HG02840 (cell line): ENCODE results near the gene ID3.

Experiments used
- ATAC-seq: cut with Tn5 transposase; IDR thresholded peaks from one replicate; pipeline ENCODE4 v1.9.1; 2021; ENCODE audit warnings: mild to moderate bottlenecking, moderate library complexity, moderate number of reproducible peaks; ENCODE audit not compliant: unreplicated experiment, low FRiP score

Gene ID3

DNA sequence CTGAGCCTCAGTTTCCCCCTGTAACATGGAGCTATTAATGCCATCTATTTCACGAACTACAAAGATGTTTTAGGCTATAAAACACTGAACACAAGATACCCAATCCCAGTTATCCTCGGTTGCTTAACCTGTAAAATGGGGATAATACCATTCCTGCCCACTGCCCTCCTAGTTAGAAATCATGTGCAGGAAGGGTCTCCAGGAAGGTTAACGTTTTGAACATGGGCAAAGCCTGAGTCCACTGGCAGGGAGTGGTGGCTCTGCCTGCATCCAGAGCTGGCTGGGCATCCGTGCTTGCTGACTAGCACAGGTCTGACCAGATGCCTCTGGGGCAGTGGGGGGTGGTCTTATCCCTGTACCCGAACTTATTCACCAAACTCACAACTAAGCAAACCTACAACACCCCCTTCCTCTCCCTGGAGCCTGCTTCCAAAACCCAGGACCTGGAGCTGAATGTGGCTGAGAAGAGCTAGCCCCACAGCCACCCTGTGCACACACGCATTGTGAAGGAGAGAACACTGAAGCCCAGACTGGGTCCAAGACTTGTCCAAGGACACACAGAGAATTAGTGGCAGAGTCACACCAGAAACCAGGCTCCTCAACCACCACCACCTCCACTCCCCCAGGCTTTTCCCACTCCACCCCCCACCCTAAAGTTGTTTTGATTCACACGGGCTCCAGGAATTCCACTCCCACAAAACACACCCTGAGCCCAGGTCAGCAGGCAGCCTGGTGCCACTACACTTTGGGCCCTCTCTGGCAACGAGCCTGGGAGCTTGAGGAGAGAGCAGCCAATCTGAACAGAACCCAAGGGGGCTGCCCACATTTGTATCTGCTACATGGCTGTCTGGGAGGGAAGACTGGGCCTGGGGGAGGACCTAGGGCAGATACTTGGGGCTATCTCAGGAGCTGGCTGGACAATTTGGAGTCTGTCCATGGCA lies 29.9 kb downstream of the ID3 start:
- no peak for ATAC-seq

DNA sequence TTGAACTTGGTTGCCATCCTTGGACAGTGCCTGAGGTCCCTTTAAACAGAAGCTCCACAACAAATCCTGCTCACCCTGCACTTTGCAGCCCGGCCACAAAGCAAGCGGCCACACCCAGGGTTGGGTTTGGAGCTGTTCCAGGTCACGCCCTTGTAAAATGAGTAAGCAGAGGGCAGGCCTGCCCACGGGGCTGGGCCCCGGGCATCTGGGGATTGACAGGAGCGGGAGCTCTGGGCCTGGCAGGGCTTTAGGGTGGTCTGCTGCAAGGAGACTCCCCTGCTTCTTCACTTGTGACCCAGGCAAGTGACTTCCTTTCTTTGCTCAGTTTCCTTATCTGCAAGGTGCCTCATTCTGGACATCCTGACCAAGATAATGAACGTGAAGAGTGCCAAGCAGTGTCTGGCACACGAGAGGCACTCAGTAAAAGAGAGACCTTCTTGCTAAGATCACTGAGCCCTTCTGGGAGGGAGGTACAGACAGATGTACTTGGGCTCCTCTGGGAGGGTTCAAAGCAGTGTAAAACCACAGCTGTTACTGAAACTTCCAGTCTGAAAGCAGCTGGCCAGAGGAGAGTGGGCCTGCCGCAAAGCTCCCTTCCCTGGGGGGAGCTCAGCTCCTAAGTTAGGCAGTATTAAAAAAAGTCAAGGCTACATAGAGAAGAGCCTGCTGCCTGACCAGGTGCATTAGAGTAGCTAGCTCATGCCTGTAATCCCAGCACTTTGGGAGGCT lies 30.9 kb downstream of the ID3 start:
- no peak for ATAC-seq

DNA sequence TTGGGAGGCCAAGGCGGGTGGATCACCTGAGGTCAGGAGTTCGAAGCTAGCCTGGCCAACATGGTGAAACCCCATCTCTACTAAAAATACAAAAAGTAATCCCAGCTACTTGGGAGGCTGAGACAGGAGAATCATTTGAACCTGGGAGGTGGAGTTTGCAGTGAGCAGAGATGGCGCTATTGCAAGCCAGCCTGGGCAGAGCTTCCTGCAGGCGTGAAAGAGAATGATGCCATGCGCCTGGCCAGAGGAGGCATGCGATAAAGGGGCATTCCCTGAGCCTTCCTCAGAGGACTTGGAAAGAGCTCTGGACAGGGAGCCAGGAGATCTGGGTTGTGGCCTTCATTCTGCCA lies 31.4 kb downstream of the ID3 start:
- ATAC-seq: no peak

DNA sequence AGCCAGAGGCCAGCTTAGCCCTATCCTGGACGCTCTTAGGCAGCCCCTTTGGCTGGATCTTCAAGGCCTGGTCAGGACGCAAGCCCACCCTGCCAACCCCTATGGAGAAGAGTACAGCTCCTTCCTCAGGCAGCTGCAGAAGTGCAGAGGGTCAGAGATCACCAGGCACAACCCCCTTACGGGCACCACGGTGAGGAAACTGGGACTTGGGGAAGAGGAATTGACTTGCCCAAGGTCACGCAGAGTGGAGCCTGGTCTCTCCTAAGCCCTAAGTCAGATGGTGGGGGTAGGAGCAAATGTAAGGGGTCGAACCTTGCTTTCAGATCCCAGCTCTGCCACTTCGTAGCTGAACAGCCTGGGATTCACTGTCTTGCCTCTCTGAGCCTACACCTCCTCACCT lies 31.9 kb downstream of the ID3 start:
- no peak for ATAC-seq

DNA sequence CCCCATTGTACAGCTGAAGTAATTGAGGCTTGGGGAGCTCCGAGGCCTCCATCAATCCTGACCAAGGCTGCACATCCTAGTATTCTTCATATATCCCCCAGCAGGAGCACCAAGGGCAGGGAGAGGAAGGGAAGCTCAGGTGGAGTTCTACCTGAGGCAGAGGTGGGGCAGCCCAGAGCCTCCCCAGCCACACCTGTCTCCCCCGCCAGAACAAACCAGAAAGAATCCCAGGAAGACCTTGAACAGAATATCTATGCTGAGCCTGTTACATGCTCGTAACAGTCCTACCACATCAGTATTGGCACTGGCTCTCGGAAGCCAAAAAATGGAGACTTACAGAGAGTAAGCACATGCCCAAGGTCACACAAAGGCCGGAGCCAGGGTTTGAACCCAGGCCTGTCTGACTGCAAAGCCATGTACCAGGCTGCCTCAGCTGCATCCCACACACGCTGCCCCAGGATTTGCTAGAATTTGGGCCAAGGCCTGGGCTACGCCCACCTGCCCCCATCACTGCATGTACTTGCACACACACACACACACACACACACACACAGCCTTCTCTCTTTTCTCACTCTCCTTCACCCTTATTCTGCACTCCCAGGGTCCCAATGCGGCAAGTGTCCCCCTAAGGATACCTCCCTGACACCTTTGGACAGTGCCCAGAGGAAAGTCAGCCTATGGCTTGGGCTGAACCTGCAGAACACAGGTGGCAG lies 32.8 kb downstream of the ID3 start:
- no peak for ATAC-seq

DNA sequence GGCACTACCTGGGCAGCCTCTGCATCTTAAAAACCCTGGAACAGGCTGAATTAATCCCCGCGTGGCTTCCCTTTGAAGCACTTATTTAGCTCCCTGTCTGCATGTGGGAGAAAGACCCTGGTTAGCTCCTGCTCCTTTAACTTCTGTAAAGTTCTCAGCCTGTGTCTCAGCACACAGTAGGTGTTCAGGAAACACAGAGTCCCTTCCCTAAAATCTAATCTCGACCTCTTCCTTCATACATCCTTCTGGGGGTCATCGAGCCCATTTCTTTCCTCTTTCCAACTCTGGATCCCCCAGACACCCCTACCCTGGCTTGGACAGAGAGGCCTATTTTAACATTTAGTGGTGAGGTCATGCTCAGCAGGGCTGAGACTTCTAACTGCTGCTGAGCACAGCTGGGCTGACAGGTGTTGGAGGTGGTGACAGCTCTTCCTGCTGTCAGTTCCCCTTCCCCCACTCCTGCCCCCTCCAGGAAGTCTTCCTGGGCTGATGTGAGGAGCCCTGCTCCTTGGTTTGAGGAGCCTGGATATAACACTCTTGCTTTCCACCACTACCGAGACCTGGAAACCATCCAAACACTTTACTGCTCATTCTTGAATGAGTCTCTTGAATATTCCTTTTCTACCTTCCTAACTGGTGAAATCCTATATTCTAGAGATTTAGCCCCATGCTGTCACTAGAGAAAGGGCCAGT lies 33.6 kb downstream of the ID3 start:
- no peak for ATAC-seq

DNA sequence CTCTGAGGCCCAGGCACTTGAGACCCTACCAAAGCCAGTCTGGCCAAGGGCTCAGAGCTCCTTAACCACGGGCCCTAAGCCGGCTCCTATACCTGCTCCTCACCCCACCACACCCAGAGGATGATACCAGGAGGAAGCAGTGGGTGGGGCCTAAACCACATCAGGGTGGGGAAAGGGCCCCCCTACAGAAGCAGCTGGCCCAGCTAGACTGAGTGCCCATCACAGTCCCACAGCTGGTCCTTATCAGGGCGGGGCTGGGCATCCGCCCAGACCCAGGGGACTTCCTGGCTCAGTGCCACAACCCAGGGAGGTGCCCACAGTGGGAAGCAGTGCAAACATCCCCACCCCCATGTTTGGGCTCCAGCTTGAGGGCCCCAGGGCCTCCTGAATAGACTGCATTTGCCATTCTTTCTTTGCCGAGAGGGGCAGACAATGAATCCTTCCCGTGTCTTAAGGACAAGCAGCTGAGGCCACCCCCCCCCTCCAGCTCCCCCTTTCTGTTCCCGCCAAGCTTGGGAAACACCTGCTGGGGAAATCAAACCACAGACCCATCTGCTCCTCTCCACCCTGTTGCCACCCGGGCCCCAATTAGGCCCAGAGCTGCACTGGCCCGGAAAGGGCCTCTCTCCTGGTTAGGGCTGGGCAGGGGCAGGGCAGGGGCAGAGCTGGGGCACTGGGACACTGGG lies 34.4 kb downstream of the ID3 start:
- no peak for ATAC-seq

DNA sequence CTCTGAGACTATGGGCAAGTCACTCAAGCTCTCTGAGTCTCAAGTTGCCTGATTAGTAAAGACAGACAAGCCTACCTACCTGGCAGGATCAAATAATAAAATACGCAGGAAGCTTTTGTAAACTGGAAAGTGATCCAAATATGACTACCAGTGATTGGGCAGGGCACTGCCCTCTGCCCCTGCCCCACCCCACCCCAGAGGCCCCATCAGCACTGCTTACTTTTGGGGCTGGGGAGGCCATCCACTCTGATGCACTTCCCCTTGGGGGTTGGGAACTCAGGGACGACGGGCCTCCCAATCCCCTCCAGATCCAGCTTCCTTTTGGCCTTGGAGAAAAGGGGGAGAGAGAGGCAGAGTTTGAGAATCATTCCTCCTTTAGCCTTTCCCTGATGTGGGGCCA lies 35.1 kb downstream of the ID3 start:
- no peak for ATAC-seq

DNA sequence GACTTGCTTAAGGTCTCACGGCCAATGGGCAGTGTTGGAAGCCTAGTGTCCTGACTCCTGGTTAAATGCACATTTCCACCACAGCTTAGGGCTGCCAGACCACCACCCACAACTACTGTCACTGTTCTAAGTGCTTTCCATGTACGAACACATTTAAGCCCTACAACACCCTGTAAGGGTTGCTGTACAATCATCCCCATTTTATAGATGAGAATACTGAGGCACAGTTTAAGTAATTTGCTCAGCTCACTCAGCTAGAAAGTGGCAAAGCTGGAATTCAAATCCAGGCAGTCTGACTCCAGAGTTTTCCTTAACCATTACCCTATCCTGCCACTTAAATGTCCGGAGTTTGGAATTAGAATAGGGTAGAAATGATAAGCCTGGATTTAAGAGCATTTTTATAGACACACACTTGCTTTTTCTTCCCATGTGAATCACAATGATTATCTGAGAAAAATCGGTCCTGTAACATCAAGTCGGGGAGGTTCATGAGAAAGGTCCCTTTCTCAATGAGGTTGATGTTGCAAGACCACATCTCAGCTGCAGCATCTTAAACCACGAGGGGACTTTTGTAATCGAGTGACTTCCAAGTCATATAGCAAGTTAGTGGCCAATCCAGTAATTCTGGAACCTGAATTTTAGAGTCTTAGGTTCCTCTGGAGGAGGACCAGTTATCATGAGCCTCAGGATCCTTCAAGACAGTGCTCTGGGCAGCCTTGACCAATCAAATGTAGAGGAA lies 36.9 kb downstream of the ID3 start:
- no peak for ATAC-seq

DNA sequence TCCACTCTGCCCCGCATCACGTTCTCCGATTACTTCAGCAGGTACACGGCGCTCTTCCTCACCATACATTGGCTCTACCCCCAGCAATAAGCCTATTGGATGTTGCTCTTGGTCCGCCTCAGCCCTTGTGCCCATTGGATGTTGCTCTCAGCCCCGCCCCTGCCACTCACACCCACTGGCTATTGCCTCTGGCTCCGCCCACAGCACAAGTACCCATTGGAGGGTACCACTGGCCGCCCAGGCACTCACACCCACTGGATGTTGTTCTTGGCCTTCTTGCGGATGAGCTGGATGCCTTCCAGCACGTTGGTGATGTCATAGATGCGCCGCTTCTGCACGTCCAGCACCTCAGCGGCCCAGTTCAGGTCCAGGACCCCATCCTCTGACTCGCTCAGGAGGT lies 37.7 kb downstream of the ID3 start:
- no peak for ATAC-seq

DNA sequence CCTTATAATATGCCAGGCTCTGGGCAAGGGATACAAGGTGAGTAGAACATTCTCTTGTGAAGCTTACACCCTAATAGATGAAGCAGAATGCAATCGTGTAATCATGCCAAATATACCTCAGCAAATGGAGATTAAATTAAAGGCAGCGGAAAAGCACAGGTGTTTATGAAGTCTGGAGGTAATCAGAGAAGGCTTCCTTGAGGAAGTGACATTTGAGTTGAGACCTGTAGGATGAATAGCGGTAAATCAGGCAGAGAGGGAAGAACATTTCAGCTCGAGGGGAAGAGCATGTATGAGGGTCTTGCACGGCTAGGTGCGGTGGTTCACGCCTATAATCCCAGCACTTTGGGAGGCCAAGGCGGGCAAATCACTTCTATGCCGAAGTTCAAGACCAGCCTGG lies 41.7 kb downstream of the ID3 start:
- no peak for ATAC-seq

DNA sequence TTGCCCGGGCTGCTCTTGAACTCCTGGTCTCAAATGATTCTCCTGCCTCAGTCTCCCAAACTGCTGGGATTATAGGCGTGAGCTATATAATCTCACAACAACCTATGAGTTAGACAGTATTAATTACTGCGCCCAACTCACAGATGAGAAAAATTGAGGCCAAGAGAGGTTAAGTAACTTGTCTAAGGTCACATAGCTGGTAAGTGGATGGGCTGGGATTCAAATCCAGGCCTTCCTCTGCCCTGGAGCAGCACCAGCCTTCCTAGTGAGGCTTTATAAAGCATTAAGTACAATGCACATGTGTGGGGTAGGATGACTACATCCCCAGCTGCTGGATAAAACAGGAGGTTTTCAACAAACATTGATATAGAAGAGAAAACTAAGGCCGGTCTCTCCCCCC lies 43.4 kb downstream of the ID3 start:
- ATAC-seq: no peak

DNA sequence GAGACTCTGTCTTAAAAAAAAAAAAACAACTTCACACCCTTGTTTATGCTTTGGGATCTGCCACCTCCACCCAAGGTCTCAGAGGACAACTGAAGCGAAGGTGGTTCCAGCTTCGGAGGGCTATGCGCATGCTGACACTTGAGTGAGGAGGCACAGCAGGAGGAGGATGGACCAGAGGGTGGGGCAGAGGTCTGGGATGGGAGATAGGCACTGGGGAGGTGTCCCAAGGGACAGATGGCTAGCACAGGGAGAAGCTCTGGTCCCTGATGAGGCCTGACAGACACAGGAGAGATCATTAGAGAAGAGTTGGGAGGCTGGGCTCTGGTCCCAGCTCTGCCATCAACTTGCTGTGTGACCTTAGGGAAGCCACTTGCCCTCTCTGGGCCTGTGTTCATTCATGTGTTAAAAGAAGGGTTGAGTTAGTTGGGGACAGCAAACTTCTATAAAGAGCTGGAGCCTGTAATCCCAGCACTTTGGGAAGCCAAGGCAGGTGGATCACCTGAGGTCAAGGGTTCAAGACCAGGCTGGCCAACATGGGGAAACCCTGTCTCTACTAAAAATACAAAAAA lies 45.1 kb downstream of the ID3 start:
- ATAC-seq: no peak

DNA sequence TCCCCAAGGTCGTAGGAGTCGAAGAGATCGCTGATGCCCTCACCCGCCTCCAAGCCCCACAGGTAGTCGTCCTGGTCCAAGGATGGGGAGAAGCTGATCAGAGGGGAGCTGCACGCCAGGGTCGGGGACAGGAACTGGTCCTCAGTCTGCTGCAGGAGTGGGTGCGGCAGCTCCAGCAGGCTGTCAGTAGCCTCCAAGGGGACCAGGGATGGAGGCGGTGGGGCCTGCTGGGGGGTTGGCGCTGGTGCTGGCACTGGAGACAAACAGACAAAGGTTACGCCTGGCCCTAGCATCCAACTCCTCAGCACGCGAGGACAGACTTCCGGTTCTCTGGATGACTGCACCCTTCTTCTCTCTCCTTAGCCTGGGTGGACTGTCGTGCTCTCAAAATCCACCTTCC lies 49.4 kb downstream of the ID3 start:
- no peak for ATAC-seq
